Mammary epithelial cell (primary cell): Measurements from ENCODE around the gene GRP.
"Not testable (repeated sequence)": the region's sequence is repeated elsewhere in the genome, so short reads cannot be mapped to it uniquely, and the experiment has no call there.

Experiments
- EZH2 ChIP-seq: IDR thresholded peaks from 2 replicates; pipeline ENCODE4 v1.6.1; 2012; ENCODE audit warnings: low read length, inconsistent platforms, borderline replicate concordance
- TF ChIP-seq, protein P1 (sequence below), 2 donors: IDR thresholded peaks in 1 of 2; conservative IDR thresholded peaks in 1 of 2; 2 replicates each; pipeline ENCODE4 v1.5.1; 2011 to 2012; ENCODE audit warnings: inconsistent platforms in 2 of 2, low read length in 2 of 2, mild to moderate bottlenecking in 2 of 2, control low read depth in 1 of 2, low read depth in 1 of 2; ENCODE audit not compliant: insufficient read depth in 1 of 2; ENCODE audit errors: extremely low read depth in 1 of 2

- TF ChIP-seq, protein P1, sequence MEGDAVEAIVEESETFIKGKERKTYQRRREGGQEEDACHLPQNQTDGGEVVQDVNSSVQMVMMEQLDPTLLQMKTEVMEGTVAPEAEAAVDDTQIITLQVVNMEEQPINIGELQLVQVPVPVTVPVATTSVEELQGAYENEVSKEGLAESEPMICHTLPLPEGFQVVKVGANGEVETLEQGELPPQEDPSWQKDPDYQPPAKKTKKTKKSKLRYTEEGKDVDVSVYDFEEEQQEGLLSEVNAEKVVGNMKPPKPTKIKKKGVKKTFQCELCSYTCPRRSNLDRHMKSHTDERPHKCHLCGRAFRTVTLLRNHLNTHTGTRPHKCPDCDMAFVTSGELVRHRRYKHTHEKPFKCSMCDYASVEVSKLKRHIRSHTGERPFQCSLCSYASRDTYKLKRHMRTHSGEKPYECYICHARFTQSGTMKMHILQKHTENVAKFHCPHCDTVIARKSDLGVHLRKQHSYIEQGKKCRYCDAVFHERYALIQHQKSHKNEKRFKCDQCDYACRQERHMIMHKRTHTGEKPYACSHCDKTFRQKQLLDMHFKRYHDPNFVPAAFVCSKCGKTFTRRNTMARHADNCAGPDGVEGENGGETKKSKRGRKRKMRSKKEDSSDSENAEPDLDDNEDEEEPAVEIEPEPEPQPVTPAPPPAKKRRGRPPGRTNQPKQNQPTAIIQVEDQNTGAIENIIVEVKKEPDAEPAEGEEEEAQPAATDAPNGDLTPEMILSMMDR (conservative IDR thresholded peaks at IDR 0.05 in 1 of 2, IDR thresholded peaks at IDR 0.05 in 1 of 2; ENCODE audit: extremely low read depth in 1 of 2, insufficient read depth in 1 of 2, low read depth in 1 of 2, low read length in 2 of 2): not testable (repeated sequence)
- TF ChIP-seq EZH2: not testable (repeated sequence)
Observed at GRCh38 chr18:59261842-59262241, 41.9 kb downstream of the GRP start.
